ENCODE data around the gene PUS1.

The PUS1 gene

GRCh38 chr12:131990066-131990979, 61.2 kb downstream of the PUS1 start:
- no peak for DNase-seq (ENCODE audit: low spot score)

GRCh38 chr12:131990980-131991305, 61.9 kb downstream of the PUS1 start:
- DNase-seq (ENCODE audit: low spot score), result no peak

GRCh38 chr12:131991816-131992430, 62.8 kb downstream of the PUS1 start:
- no peak for DNase-seq (ENCODE audit: low spot score)

GRCh38 chr12:131994589-131994988, 65.5 kb downstream of the PUS1 start:
- DNase-seq (ENCODE audit: low spot score), result no peak
